Gastrocnemius medialis (tissue), 4 donors: ENCODE results near the gene PDIA4.
A peak's percentile ranks its signal among the peaks of the same experiment; 100 is the strongest.

Experiments
- POLR2A ChIP-seq, 2 donors: fragments of 450-650 bp; IDR thresholded peaks; one replicate each; pipeline ENCODE4 v1.6.1; 2017; ENCODE audit warnings: antibody characterized with exemption in 2 of 2, mild to moderate bottlenecking in 2 of 2, moderate library complexity in 2 of 2
- TF ChIP-seq, protein P1 (sequence below), 5 experiments: fragments of 450-650 bp in 3 of 5; fragments of 200-600 bp in 2 of 5; sonication (generic) in 2 of 5; IDR thresholded peaks in 4 of 5; conservative IDR thresholded peaks in 1 of 5; 1 replicate in 4 of 5; 2 replicates in 1 of 5; pipeline ENCODE4 v1.5.1; 2016 to 2019; ENCODE audit warnings: antibody characterized with exemption in 5 of 5, mild to moderate bottlenecking in 3 of 5, moderate library complexity in 3 of 5

DNA sequence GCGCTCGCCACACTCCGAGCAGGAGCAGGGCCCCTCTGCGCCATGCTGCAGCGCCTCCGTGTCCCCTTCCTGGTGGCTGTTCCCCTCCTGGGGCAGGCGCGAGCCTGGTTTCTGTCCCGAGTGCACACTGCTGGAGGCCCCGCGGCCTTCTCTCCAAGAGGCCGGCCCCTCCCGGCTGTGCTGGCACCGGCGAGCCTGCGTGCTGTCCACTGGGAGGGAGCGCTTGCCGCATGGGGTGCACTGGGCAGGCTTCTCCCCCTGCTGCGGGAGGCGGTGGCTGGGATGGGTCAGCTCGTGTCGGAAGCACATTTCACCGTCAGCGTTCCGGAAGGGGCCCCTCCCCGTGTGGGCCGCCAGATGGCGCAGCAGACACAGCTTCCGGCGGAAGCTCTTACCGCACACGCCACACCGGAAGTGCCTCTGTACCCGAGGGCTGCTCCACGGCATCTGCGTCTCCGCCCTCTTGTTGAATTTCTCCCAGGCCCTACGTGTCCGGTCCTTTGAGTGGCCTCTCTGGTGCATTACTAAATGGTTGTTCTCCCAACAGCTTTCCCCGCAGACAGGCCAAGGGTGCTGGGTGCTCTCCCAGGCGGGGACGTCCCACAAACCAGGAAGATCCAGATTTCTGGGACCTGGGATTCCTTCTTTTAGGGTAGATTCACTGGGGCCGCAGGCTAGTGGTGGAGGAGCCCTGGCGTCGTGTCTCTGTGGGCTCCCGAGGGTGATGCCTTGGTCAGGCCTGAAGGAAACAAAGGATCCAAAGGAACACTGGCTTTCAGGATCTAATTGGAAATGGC is 43.5 kb upstream of the PDIA4 start:
- TF ChIP-seq, protein P1, sequence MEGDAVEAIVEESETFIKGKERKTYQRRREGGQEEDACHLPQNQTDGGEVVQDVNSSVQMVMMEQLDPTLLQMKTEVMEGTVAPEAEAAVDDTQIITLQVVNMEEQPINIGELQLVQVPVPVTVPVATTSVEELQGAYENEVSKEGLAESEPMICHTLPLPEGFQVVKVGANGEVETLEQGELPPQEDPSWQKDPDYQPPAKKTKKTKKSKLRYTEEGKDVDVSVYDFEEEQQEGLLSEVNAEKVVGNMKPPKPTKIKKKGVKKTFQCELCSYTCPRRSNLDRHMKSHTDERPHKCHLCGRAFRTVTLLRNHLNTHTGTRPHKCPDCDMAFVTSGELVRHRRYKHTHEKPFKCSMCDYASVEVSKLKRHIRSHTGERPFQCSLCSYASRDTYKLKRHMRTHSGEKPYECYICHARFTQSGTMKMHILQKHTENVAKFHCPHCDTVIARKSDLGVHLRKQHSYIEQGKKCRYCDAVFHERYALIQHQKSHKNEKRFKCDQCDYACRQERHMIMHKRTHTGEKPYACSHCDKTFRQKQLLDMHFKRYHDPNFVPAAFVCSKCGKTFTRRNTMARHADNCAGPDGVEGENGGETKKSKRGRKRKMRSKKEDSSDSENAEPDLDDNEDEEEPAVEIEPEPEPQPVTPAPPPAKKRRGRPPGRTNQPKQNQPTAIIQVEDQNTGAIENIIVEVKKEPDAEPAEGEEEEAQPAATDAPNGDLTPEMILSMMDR (IDR thresholded peaks at IDR 0.05 in 4 of 5, conservative IDR thresholded peaks at IDR 0.05 in 1 of 5) = peak in 1 of 5 experiments; percentile 30
- no peak for TF ChIP-seq POLR2A (IDR thresholded peaks at IDR 0.05)
